ENCODE results near the gene ATAT1. TPM values are rescaled to one million over a fixed set of nuclear protein-coding genes. Genes with fewer than 3 reads are reported as not detected.
A peak's percentile ranks its signal among the peaks of the same experiment; 100 is the strongest.

The ATAT1 gene
- total and polyA plus RNA-seq, 9 of the 15 experiments (the other 6 are each of a cell fraction or from before 2014, with no cell fraction given), result 0.65 to 5.8 (median 1.6) TPM

DNA sequence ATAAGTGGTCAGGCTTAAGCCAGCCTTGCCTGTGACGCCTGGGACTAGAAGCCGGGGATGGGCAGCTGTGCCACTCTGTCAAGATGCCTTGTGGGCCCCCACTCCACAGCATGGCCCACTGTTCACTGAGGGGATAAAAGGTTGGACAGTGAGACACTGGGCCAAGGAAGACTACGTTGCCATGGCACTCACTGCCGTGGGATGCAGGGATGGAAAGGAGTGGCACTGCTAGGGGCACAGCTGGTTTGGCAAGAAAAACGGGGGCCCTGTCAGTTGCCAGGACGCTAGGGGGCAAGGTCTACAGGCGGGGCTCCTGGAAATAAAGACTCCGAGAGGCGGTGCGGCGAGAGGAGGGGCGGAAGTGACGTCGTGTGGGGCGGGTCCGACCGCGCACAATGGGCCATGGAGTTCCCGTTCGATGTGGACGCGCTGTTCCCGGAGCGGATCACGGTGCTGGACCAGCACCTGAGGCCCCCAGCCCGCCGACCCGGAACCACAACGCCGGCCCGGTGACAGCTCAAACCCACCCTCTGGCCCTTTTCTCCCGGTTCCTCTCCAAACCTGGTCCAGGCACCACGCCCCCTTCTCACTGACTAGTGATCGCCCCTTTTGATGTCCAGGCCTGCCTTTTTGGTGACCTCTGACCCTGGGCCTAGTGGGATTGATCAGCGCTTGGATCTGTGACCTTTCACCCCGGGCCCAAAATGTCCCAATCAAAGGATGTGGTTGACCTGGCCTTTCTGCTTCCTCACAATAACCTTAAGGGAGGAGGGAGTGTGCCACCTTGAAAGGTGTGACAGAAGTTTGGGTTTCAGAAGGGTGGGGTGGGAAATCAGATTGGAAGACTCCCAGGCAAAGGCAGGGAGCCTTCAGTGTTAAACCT lies at the start of gene ATAT1 (continued):
- TF ChIP-seq, protein P1, sequence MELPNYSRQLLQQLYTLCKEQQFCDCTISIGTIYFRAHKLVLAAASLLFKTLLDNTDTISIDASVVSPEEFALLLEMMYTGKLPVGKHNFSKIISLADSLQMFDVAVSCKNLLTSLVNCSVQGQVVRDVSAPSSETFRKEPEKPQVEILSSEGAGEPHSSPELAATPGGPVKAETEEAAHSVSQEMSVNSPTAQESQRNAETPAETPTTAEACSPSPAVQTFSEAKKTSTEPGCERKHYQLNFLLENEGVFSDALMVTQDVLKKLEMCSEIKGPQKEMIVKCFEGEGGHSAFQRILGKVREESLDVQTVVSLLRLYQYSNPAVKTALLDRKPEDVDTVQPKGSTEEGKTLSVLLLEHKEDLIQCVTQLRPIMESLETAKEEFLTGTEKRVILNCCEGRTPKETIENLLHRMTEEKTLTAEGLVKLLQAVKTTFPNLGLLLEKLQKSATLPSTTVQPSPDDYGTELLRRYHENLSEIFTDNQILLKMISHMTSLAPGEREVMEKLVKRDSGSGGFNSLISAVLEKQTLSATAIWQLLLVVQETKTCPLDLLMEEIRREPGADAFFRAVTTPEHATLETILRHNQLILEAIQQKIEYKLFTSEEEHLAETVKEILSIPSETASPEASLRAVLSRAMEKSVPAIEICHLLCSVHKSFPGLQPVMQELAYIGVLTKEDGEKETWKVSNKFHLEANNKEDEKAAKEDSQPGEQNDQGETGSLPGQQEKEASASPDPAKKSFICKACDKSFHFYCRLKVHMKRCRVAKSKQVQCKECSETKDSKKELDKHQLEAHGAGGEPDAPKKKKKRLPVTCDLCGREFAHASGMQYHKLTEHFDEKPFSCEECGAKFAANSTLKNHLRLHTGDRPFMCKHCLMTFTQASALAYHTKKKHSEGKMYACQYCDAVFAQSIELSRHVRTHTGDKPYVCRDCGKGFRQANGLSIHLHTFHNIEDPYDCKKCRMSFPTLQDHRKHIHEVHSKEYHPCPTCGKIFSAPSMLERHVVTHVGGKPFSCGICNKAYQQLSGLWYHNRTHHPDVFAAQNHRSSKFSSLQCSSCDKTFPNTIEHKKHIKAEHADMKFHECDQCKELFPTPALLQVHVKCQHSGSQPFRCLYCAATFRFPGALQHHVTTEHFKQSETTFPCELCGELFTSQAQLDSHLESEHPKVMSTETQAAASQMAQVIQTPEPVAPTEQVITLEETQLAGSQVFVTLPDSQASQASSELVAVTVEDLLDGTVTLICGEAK (IDR thresholded peaks at IDR 0.05), result peak; percentile 75
- TF ChIP-seq, protein P1 (CRISPR knock-in tag; IDR thresholded peaks at IDR 0.05), result no peak
- no peak for TF ChIP-seq ZNF766 (CRISPR knock-in tag; conservative IDR thresholded peaks at IDR 0.05)
- no peak for TF ChIP-seq E2F6 (IDR thresholded peaks at IDR 0.05; ENCODE audit: borderline replicate concordance in 1 of 2, extremely low read depth in 1 of 2, insufficient read depth in 1 of 2, insufficient read length in 1 of 2, low read depth in 1 of 2, low read length in 1 of 2, poor library complexity in 1 of 2, severe bottlenecking in 1 of 2)
- TF ChIP-seq PRMT5 (CRISPR knock-in tag; IDR thresholded peaks at IDR 0.05), result no peak
- TF ChIP-seq KLF1 (tag; IDR thresholded peaks at IDR 0.05), result no peak
- TF ChIP-seq TCF15 (CRISPR knock-in tag; IDR thresholded peaks at IDR 0.05), result no peak
- no peak for TF ChIP-seq TRIM25 (IDR thresholded peaks at IDR 0.05; ENCODE audit: borderline replicate concordance)
- TF ChIP-seq ZNF263 (CRISPR knock-in tag; IDR thresholded peaks at IDR 0.05; ENCODE audit: borderline replicate concordance), result no peak
- TF ChIP-seq ESRRB (CRISPR knock-in tag; IDR thresholded peaks at IDR 0.05; ENCODE audit: borderline replicate concordance), result 0 out of 2 replicates have a peak, but pooled peaks have one; percentile 15
- no peak for TF ChIP-seq BACH1 (tag; IDR thresholded peaks at IDR 0.05)
- no peak for TF ChIP-seq SMAD3 (CRISPR knock-in tag; conservative IDR thresholded peaks at IDR 0.05)

All from K562 (cell line).